HG03565 (cell line): ENCODE data around the gene SDE2.

Source experiments
- ATAC-seq: cut with Tn5 transposase; IDR thresholded peaks from one replicate; pipeline ENCODE4 v1.9.1; 2021; ENCODE audit warnings: mild to moderate bottlenecking, moderate library complexity; ENCODE audit not compliant: unreplicated experiment

SDE2 gene

GRCh38 chr1:225999227-225999911, at the start of gene SDE2:
Gene SDE2, minus strand, starts transcription at chr1:225999343. Its CDS starts 31 bp downstream, at chr1:225999312.
- peak; percentile 76 for ATAC-seq

- no peak for ATAC-seq
These were observed 49.7 kb upstream of the SDE2 start for GRCh38 chr1:226048886-226049285.

DNA sequence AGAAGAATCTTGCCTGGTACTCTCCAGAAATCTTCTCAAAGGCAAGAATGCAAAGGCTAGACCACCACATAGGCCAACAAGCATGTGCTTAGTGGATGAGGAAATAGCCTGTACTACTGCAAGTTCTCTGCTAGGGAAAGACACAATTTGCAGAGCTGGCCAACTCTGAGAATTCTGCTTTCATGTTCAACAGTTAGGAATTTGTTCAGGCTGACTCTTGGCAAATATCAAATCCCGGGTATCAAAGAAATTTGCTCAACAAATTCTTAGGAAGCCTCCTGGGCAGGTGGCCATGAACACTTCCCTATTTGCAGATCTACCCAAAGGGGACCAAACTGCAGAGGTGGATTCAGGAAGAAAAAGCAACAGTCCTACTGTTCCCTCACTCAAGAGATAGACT, 48.4 kb upstream of the SDE2 start:
- ATAC-seq = no peak

GRCh38 chr1:226046240-226046639, 47.1 kb upstream of the SDE2 start:
- no peak for ATAC-seq

DNA sequence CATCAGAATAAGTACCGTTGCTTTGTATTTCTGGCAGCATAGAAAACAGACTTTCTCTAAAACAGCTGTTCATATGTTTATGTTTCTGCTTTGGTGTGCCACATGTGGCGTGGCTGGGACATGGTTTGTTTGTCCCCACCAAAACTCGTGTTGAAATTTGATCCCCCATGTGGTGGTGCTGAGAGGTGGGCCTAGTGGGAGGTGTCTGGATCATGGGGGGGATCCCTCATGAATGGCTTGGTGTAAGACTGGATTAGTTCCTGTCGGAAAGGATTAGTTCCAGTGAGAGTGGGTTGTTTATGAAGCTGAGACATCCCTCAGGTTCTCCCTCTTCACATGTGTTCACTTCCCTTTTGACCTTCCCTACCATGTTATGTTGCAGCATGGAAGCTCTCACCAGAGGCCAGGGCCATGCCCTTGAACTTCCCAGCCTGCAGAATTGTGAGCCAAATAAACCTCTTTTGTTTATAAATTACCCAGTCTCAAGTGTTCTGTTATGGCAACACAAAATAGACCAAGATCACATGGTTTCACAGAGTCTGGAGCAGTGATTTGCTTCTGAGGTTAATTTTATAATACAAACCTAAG, 45.5 kb upstream of the SDE2 start:
- ATAC-seq = no peak

- no peak for ATAC-seq
These were observed 42.3 kb upstream of the SDE2 start for GRCh38 chr1:226041419-226041818.

DNA sequence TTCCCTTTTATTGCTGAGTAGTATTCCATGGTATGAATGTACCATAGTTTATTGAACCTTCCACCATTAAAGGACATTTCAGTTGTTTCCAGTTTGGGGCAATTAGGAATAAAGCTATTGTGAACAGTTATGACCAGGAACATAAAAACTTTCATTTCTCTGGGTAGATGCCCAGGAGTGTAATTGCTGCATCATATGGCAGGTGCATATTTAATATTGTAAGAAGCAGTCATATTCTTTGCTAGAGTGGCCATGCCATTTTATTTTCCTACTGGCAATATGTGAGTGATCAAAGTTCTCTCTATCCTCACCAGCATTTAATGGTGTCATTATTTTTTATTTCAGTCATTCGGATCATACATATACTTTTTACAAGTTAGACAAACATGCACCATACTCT, 39.5 kb upstream of the SDE2 start:
- ATAC-seq = no peak

DNA sequence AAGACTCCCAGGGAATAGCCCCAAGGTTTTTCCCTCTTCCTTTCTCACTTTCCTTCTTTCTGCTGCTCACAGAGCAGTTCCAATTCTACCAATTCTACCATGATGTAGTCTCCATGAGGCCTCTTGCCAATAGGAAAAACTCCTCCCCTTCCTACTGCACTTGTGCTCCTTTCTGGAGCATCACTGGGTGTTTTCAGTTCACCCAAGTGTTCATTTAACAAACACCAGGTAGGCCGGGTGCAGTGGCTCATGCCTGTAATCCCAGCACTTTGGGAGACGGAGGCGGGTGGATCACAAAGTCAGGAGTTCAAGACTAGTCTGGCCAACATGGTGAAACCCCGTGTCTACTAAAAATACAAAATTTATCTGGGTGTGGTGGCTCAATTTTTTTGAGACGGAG, 36.8 kb upstream of the SDE2 start:
- no peak for ATAC-seq

DNA sequence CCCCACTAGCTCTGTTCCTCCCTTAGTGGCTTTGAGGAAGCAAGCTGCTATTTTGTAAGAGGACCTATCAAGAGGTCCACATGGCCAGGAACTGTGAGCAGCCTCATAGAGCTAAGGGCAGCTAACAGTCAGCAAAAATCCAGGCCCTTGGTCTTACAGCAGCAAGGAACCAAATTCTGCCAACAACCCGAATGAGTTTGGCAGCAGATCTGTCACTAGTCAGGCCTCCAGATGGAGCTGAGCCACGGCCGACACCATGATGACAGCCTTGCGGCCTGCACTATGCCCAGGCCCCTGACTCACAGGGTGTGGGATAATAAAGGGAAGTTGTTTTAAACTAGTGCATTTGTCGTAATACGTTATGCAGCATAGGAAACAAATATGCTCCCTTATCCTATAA, 35.3 kb upstream of the SDE2 start:
- ATAC-seq = no peak

DNA sequence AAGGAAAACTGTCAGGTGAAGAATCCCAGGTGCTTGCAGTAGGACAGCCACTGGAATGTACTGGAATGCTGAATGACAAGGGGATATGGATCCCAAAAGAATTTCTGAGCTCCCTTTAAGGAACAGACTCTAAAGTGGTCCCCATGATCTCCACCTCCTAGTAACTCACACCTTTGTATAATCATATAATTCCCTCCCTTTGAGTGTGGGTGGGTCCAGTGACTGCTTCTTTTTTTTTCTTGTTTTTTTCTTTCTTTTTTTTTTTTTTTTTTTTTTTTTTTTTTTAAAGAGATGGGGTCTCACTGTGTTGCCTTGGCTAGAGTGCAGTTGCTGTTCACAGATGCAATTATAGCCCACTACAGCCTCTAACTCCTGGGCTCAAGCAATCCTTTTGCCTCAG, 34.8 kb upstream of the SDE2 start:
- ATAC-seq = no peak

DNA sequence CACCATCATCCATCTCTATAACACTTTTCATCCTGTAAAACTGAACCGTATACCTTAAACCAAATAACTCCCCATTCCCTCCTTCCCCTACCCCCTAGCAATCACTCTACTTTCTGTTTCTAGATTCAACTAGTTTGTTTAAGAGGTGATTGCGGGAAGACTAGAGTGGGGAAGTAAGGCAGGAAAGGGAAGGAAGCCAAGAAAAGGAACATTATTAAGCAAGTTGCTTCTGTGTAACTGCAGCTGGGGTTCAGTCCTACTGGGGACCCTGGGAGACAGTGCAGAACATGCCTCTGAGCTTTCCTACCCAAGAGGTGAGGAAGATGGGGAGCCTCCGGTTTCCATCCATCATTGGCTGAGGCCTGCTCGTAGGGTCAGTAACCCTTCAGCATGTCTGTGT, 34.4 kb upstream of the SDE2 start:
- no peak for ATAC-seq

GRCh38 chr1:226029568-226030225, 30.6 kb upstream of the SDE2 start:
- ATAC-seq = no peak

GRCh38 chr1:226029093-226029496, 30.0 kb upstream of the SDE2 start:
- peak; percentile 84 for ATAC-seq

- no peak for ATAC-seq
These were observed 28.5 kb upstream of the SDE2 start for GRCh38 chr1:226027538-226028217.

- ATAC-seq = no peak
These were observed 27.7 kb upstream of the SDE2 start for GRCh38 chr1:226026833-226027232.

DNA sequence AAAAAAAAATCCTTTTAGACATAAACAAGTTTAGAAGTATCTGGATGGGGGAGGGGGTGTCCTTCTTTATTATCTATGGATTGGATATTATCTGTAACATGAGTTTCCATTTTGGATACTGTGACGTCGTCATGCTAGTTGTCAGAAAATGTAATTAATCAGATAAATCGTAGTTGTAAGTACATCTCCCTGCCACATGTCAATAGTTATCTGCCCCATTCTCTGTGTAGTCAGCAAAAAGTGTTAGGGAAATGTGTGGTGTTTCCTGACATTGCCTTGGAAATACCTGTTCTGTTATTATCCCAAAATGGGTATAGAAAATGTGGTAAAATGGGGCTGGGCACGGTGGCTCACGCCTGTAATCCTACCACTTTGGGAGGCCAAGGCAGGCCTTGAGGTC, 24.6 kb upstream of the SDE2 start:
- no peak for ATAC-seq

DNA sequence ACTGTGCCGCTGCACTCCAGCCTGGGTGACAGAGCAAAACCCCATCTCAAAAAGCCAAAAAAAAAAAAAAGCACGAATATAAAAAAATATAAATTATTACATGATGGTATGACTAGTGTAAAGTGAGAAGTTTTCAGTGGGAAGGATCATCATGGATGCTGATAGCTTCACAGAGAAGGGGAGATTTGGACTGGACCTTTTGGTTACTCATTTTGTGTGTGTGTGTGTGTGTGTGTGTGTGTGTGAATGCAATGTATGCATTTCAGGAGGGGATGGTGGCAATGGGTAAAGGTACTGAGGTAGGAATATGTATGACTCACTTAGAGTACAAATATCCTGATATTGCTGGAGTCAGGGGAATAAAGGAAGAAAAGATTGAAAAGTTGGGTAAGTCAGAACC, 22.7 kb upstream of the SDE2 start:
- no peak for ATAC-seq

DNA sequence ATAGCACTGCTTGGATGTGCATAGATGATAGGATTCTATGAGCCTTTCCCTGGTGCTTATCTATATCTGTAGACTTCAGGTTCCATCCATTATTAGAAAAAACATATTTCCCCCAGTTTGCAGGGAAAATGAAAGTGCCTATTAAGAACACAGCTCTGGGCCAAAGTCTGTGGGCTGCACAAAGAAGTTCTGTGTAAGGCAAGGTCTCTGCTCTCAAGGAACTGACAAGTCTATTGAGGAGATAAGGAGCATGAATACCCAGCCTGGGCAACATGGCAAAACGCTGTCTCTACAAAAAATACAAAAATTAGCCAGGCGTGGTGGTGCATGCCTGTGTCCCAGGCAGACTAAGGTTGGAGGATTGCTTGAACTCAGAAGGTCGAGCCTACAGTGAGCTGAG, 22.3 kb upstream of the SDE2 start:
- no peak for ATAC-seq

DNA sequence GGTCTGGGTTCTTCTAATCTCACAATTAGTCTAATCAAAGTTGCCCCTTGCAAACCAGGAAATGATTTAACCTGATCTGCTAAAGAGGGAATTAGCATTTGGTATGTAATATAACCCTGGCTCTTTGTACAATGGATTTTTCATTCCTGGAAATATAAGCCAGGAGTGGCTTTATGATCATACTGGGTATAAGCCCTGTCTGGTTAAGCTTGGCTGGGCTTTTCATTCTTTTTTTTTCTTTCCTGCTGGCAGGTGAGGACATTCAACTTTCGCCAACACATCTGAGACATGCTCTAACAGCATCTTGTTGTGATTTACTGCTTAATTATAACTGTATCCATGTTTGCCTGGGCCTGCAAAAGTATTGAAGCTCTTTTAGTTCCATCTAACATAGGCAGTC, 20.4 kb upstream of the SDE2 start:
- no peak for ATAC-seq

GRCh38 chr1:226017070-226017469, 17.9 kb upstream of the SDE2 start:
- no peak for ATAC-seq

- no peak for ATAC-seq
These were observed 10.5 kb upstream of the SDE2 start for GRCh38 chr1:226009650-226010044.
